Loucy (cell line): ENCODE measurements around the gene CD79A.

Experiments used
- EZH2phosphoT487 ChIP-seq: fragments of 200-600 bp; IDR thresholded peaks from 2 replicates; pipeline ENCODE4 v1.6.1; 2018; ENCODE audit warnings: antibody characterized with exemption, mild to moderate bottlenecking, moderate library complexity, borderline replicate concordance
- TF ChIP-seq, protein P1 (sequence below): fragments of 200-600 bp; sonication (generic); conservative IDR thresholded peaks from 2 replicates; pipeline ENCODE4 v1.5.1; 2014; ENCODE audit warnings: mild to moderate bottlenecking, antibody characterized with exemption, low read length

DNA sequence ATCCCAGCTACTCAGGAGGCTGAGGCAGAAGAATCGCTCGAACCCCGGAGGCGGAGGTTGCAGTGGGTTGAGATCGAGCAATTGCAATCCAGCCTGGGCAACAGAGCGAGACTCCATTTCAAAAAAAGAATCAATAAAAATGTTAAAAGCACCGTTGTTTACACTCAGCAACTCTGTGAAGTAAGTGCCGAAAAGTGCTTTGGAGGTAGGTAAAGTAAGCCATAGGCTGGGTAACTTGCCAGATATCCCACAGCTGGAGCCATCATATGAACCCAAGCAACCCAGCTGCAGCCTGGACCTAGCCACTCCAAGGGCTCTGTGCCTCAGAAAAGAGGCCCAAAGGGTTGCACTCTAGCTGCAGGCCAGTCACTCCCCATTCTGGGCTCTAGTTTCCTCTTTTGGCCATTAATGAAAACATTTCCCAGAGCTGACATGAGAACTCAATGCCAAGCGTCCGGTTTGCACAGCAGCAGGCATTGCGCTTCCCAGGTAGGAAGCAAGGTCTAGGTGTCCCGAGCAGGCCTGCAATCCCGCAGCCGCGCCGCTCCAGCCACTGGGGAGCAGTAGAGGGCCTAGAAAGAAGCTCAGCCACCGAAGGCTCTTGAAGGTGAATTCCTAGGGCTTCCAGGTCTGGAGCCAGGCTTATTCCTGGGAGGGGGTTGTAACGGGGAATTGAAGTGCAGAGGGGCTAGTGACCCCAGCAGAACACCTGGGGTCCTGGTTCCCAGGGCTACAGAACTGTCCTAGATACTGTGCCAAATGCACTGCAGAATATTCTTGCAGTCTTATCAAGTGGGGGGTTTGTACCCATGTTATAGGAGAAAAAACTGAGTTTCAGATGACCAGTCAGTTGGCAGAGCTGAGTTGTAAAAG, 4.1 kb upstream of the CD79A start:
- TF ChIP-seq, protein P1, sequence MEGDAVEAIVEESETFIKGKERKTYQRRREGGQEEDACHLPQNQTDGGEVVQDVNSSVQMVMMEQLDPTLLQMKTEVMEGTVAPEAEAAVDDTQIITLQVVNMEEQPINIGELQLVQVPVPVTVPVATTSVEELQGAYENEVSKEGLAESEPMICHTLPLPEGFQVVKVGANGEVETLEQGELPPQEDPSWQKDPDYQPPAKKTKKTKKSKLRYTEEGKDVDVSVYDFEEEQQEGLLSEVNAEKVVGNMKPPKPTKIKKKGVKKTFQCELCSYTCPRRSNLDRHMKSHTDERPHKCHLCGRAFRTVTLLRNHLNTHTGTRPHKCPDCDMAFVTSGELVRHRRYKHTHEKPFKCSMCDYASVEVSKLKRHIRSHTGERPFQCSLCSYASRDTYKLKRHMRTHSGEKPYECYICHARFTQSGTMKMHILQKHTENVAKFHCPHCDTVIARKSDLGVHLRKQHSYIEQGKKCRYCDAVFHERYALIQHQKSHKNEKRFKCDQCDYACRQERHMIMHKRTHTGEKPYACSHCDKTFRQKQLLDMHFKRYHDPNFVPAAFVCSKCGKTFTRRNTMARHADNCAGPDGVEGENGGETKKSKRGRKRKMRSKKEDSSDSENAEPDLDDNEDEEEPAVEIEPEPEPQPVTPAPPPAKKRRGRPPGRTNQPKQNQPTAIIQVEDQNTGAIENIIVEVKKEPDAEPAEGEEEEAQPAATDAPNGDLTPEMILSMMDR = peak; percentile 89
- TF ChIP-seq EZH2phosphoT487 = no peak
